ENCODE measurements around the gene C1orf116. TPM values are rescaled to one million over a fixed set of nuclear protein-coding genes. Genes with fewer than 3 reads are reported as not detected.
"Not testable (repeated sequence)": the region's sequence is repeated elsewhere in the genome, so short reads cannot be mapped to it uniquely, and the experiment has no call there.

The C1orf116 gene
- total RNA-seq, 3 donors from 2014 or later, result 0.03 to 0.11 (median 0.08) TPM

- Mint-ChIP-seq H3K36me3 (ENCODE audit: insufficient read depth) (peaks cover 12% of the 10 kb centered on the region), H3K4me1 (ENCODE audit: low read depth) (peaks cover 40% of the 10 kb centered on the region), H3K9me3 (no peaks in the 10 kb centered on the region), H3K27me3 (ENCODE audit: low read depth) (no peaks in the 10 kb centered on the region), H3K4me3 (peak within 1 kb of the TSS; percentile 95)
- ATAC-seq (no peak), DNase-seq (no peak)
These were observed 18.8 kb upstream of the C1orf116 start, which contains the start of gene YOD1 for GRCh38 chr1:207051191-207051943. Gene YOD1 (minus strand): TSS chr1:207051208. CDS start chr1:207051030, 178 bp downstream.

- H3K27me3 Mint-ChIP-seq (ENCODE audit: low read depth), result no peaks in the 10 kb centered on the region
- peak; percentile 89 for DNase-seq
- no peaks in the 10 kb centered on the region for H3K9me3 Mint-ChIP-seq
- H3K4me3 Mint-ChIP-seq, result peak overlapping the region; percentile 93
- peaks cover 12% of the 10 kb centered on the region for H3K36me3 Mint-ChIP-seq (ENCODE audit: insufficient read depth)
- peaks cover 43% of the 10 kb centered on the region for H3K4me1 Mint-ChIP-seq (ENCODE audit: low read depth)
- ATAC-seq, result peak; percentile 61 to 64
These were observed 18.1 kb upstream of the C1orf116 start for GRCh38 chr1:207050480-207051190.

GRCh38 chr1:207049974-207050391 lies 17.4 kb upstream of the C1orf116 start:
- Mint-ChIP-seq H3K36me3 (ENCODE audit: insufficient read depth) (peaks cover 12% of the 10 kb centered on the region), H3K4me3 (peak overlapping the region; percentile 93), H3K9me3 (no peaks in the 10 kb centered on the region), H3K27me3 (ENCODE audit: low read depth) (no peaks in the 10 kb centered on the region), H3K4me1 (ENCODE audit: low read depth) (peaks cover 48% of the 10 kb centered on the region)
- DNase-seq (peak; percentile 42), ATAC-seq (peak; percentile 49 to 51)

- H3K9me3 Mint-ChIP-seq, result no peaks in the 10 kb centered on the region
- peaks cover 52% of the 10 kb centered on the region for H3K4me1 Mint-ChIP-seq (ENCODE audit: low read depth)
- no peak for ATAC-seq
- no peaks in the 10 kb centered on the region for H3K27me3 Mint-ChIP-seq (ENCODE audit: low read depth)
- H3K36me3 Mint-ChIP-seq (ENCODE audit: insufficient read depth), result peaks cover 15% of the 10 kb centered on the region
- no peak for DNase-seq
- peak overlapping the region; percentile 93 for H3K4me3 Mint-ChIP-seq
These were observed 17.0 kb upstream of the C1orf116 start for GRCh38 chr1:207049514-207049913.

- Mint-ChIP-seq H3K36me3 (ENCODE audit: insufficient read depth) (peaks cover 15% of the 10 kb centered on the region), H3K4me1 (ENCODE audit: low read depth) (peaks cover 55% of the 10 kb centered on the region), H3K9me3 (no peaks in the 10 kb centered on the region), H3K4me3 (peak overlapping the region; percentile 93), H3K27me3 (ENCODE audit: low read depth) (no peaks in the 10 kb centered on the region)
- no peak for ATAC-seq
- no peak for DNase-seq
These were observed 16.5 kb upstream of the C1orf116 start for GRCh38 chr1:207049054-207049453.

- peaks cover 53% of the 10 kb centered on the region for H3K4me1 Mint-ChIP-seq (ENCODE audit: low read depth)
- DNase-seq (no peak), ATAC-seq (no peak)
- no peaks in the 10 kb centered on the region for H3K27me3 Mint-ChIP-seq (ENCODE audit: low read depth)
- H3K9me3 Mint-ChIP-seq, result no peaks in the 10 kb centered on the region
- peaks cover 19% of the 10 kb centered on the region for H3K36me3 Mint-ChIP-seq (ENCODE audit: insufficient read depth)
- no peak overlapping the region for H3K4me3 Mint-ChIP-seq
These were observed 15.5 kb upstream of the C1orf116 start for GRCh38 chr1:207048041-207048440.

- ATAC-seq, result no peak
- Mint-ChIP-seq H3K4me1 (ENCODE audit: low read depth) (peaks cover 53% of the 10 kb centered on the region), H3K9me3 (no peaks in the 10 kb centered on the region), H3K4me3 (no peak overlapping the region), H3K36me3 (ENCODE audit: insufficient read depth) (peaks cover 22% of the 10 kb centered on the region), H3K27me3 (ENCODE audit: low read depth) (no peaks in the 10 kb centered on the region)
- no peak for DNase-seq
These were observed 14.9 kb upstream of the C1orf116 start for GRCh38 chr1:207047505-207047904.

- peaks cover 24% of the 10 kb centered on the region for H3K36me3 Mint-ChIP-seq (ENCODE audit: insufficient read depth)
- ATAC-seq, result no peak
- H3K27me3 Mint-ChIP-seq (ENCODE audit: low read depth), result no peaks in the 10 kb centered on the region
- H3K9me3 Mint-ChIP-seq, result no peaks in the 10 kb centered on the region
- no peak overlapping the region for H3K4me3 Mint-ChIP-seq
- DNase-seq, result no peak
- peaks cover 43% of the 10 kb centered on the region for H3K4me1 Mint-ChIP-seq (ENCODE audit: low read depth)
These were observed 12.9 kb upstream of the C1orf116 start for GRCh38 chr1:207045453-207045852.

GRCh38 chr1:207041397-207041796 lies 8.8 kb upstream of the C1orf116 start:
- ATAC-seq; DNase-seq; H3K4me3 Mint-ChIP-seq; H3K27me3 Mint-ChIP-seq (ENCODE audit: low read depth); H3K9me3 Mint-ChIP-seq: not testable (repeated sequence)
- Mint-ChIP-seq H3K4me1 (ENCODE audit: low read depth) (peaks cover 28% of the 10 kb centered on the region), H3K36me3 (ENCODE audit: insufficient read depth) (peaks cover 13% of the 10 kb centered on the region)

- ATAC-seq (no peak), DNase-seq (no peak)
- H3K36me3 Mint-ChIP-seq (ENCODE audit: insufficient read depth), result peaks cover 13% of the 10 kb centered on the region
- peaks cover 7% of the 10 kb centered on the region for H3K27me3 Mint-ChIP-seq (ENCODE audit: low read depth)
- H3K4me1 Mint-ChIP-seq (ENCODE audit: low read depth), result peaks cover 20% of the 10 kb centered on the region
- no peak overlapping the region for H3K4me3 Mint-ChIP-seq
- H3K9me3 Mint-ChIP-seq, result no peaks in the 10 kb centered on the region
These were observed 7.6 kb upstream of the C1orf116 start for GRCh38 chr1:207040181-207040533.

- ATAC-seq (no peak), DNase-seq (no peak)
- H3K36me3 Mint-ChIP-seq (ENCODE audit: insufficient read depth), result peaks cover 9% of the 10 kb centered on the region
- peaks cover 10% of the 10 kb centered on the region for H3K27me3 Mint-ChIP-seq (ENCODE audit: low read depth)
- H3K9me3 Mint-ChIP-seq, result no peaks in the 10 kb centered on the region
- peaks cover 16% of the 10 kb centered on the region for H3K4me1 Mint-ChIP-seq (ENCODE audit: low read depth)
- no peak overlapping the region for H3K4me3 Mint-ChIP-seq
These were observed 7.0 kb upstream of the C1orf116 start for GRCh38 chr1:207039380-207040180.

GRCh38 chr1:207036865-207037264 lies 4.3 kb upstream of the C1orf116 start:
- ATAC-seq (no peak), DNase-seq (no peak)
- H3K4me1 Mint-ChIP-seq (ENCODE audit: low read depth), result peaks cover under 1% of the 10 kb centered on the region
- H3K4me3 Mint-ChIP-seq, result no peak overlapping the region
- H3K9me3 Mint-ChIP-seq, result no peaks in the 10 kb centered on the region
- peaks cover 26% of the 10 kb centered on the region for H3K27me3 Mint-ChIP-seq (ENCODE audit: low read depth)
- peaks cover under 1% of the 10 kb centered on the region for H3K36me3 Mint-ChIP-seq (ENCODE audit: insufficient read depth)

GRCh38 chr1:207035877-207036551 lies 3.5 kb upstream of the C1orf116 start:
- DNase-seq (no peak), ATAC-seq (peak; percentile 14 to 46)
- no peaks in the 10 kb centered on the region for H3K36me3 Mint-ChIP-seq (ENCODE audit: insufficient read depth)
- no peaks in the 10 kb centered on the region for H3K4me1 Mint-ChIP-seq (ENCODE audit: low read depth)
- no peak overlapping the region for H3K4me3 Mint-ChIP-seq
- H3K27me3 Mint-ChIP-seq (ENCODE audit: low read depth), result peaks cover 35% of the 10 kb centered on the region
- no peaks in the 10 kb centered on the region for H3K9me3 Mint-ChIP-seq

- H3K4me3 Mint-ChIP-seq, result no peak overlapping the region
- no peaks in the 10 kb centered on the region for H3K4me1 Mint-ChIP-seq (ENCODE audit: low read depth)
- H3K36me3 Mint-ChIP-seq (ENCODE audit: insufficient read depth), result no peaks in the 10 kb centered on the region
- H3K9me3 Mint-ChIP-seq, result no peaks in the 10 kb centered on the region
- DNase-seq (no peak), ATAC-seq (no peak)
- H3K27me3 Mint-ChIP-seq (ENCODE audit: low read depth), result peaks cover 44% of the 10 kb centered on the region
These were observed 2.4 kb upstream of the C1orf116 start for GRCh38 chr1:207034998-207035397.
